GM23338 (cell line): Measurements from ENCODE around the gene SRCAP. TPM values are rescaled to one million over a fixed set of nuclear protein-coding genes. Genes with fewer than 3 reads are reported as not detected.

ENCODE experiments used
- ATAC-seq: fragments of 200-7000 bp; cut with Tn5 transposase; 3 replicates; pipeline ENCODE4 v1.9.1; 2020
- DNase-seq: peaks from one replicate; pipeline ENCODE4 v3.0.0-alpha.2; 2015; ENCODE audit warnings: low spot score
- H2AFZ ChIP-seq: fragments of 200-600 bp; sonication (generic); 2 replicates; pipeline ENCODE4 v1.8.0; 2016; ENCODE audit warnings: antibody characterized with exemption, mild to moderate bottlenecking, moderate library complexity
- H3F3A ChIP-seq: fragments of 200-600 bp; sonication (generic); replicated peaks from 2 replicates; pipeline ENCODE4 v1.8.0; 2017; ENCODE audit warnings: antibody characterized with exemption, mixed run types, low read depth
- H3K27ac ChIP-seq: fragments of 200-600 bp; sonication (generic); 2 replicates; pipeline ENCODE4 v1.6.1; 2016; ENCODE audit warnings: low read depth
- H3K27me3 ChIP-seq: fragments of 200-600 bp; sonication (generic); 2 replicates; pipeline ENCODE4 v1.8.0; 2016; ENCODE audit warnings: mild to moderate bottlenecking, mixed run types, moderate library complexity; ENCODE audit not compliant: insufficient read depth
- H3K36me3 ChIP-seq: fragments of 200-600 bp; sonication (generic); 2 replicates; pipeline ENCODE4 v1.8.0; 2016; ENCODE audit warnings: mild to moderate bottlenecking; ENCODE audit not compliant: insufficient read depth
- H3K4me1 ChIP-seq: fragments of 200-600 bp; sonication (generic); 2 replicates; pipeline ENCODE4 v1.8.0; 2016; ENCODE audit warnings: mild to moderate bottlenecking, moderate library complexity; ENCODE audit not compliant: insufficient read depth
- H3K4me2 ChIP-seq: fragments of 200-600 bp; sonication (generic); 2 replicates; pipeline ENCODE4 v1.7.1; 2017; ENCODE audit warnings: mixed run types
- H3K4me3 ChIP-seq: fragments of 200-600 bp; sonication (generic); 2 replicates; pipeline ENCODE4 v1.6.1; 2016; ENCODE audit warnings: mixed run types
- H3K79me2 ChIP-seq: fragments of 200-600 bp; sonication (generic); replicated peaks from 2 replicates; pipeline ENCODE4 v1.8.0; 2017; ENCODE audit warnings: mild to moderate bottlenecking; ENCODE audit not compliant: insufficient read depth
- H3K9me2 ChIP-seq: fragments of 200-600 bp; sonication (generic); 2 replicates; pipeline ENCODE4 v1.8.0; 2017; ENCODE audit not compliant: insufficient read depth
- H4K20me1 ChIP-seq: fragments of 200-600 bp; sonication (generic); replicated peaks from 2 replicates; pipeline ENCODE4 v1.8.0; 2017; ENCODE audit warnings: mild to moderate bottlenecking; ENCODE audit not compliant: insufficient read depth
- H3K27ac Mint-ChIP-seq: 2 replicates; pipeline ENCODE4 v1.8.0; 2020; ENCODE audit warnings: inconsistent platforms, mild to moderate bottlenecking, moderate library complexity, mixed read lengths
- H3K27me3 Mint-ChIP-seq: 3 replicates; pipeline ENCODE4 v1.8.0; 2022; ENCODE audit warnings: low read depth, mild to moderate bottlenecking, moderate library complexity, mixed read lengths, inconsistent platforms; ENCODE audit not compliant: insufficient read depth, poor library complexity
- H3K36me3 Mint-ChIP-seq: 3 replicates; pipeline ENCODE4 v1.8.0; 2021; ENCODE audit warnings: low read depth, mild to moderate bottlenecking, inconsistent platforms, moderate library complexity, mixed read lengths
- H3K4me1 Mint-ChIP-seq: 3 replicates; pipeline ENCODE4 v1.8.0; 2020; ENCODE audit warnings: mild to moderate bottlenecking, inconsistent platforms, mixed read lengths
- H3K4me3 Mint-ChIP-seq: 3 replicates; pipeline ENCODE4 v1.8.0; 2021; ENCODE audit warnings: moderate library complexity, mild to moderate bottlenecking, inconsistent platforms, mixed read lengths
- H3K9me3 Mint-ChIP-seq: 3 replicates; pipeline ENCODE4 v1.8.0; 2020; ENCODE audit warnings: moderate library complexity, mild to moderate bottlenecking, inconsistent platforms, mixed read lengths
- CREB1 ChIP-seq: fragments of 250-450 bp; sonication (Bioruptor Pico); IDR thresholded peaks from 2 replicates; pipeline ENCODE4 v1.5.0; 2020; ENCODE audit warnings: low read depth, mild to moderate bottlenecking, moderate library complexity
- CTCF ChIP-seq, 2 experiments: fragments of 200-600 bp in 1 of 2; sonication (generic) in 1 of 2; conservative IDR thresholded peaks; 2 replicates each; pipeline versions ENCODE4 v1.5.1 to v1.6.1; 2016 to 2017; ENCODE audit warnings: antibody characterized with exemption in 2 of 2, low read depth in 2 of 2, mild to moderate bottlenecking in 2 of 2, moderate library complexity in 1 of 2
- EZH2 ChIP-seq: fragments of 200-600 bp; sonication (generic); IDR thresholded peaks from one replicate; pipeline ENCODE4 v1.8.0; 2017; ENCODE audit warnings: antibody characterized with exemption, mild to moderate bottlenecking, low read depth; ENCODE audit not compliant: unreplicated experiment
- EZH2phosphoT487 ChIP-seq: fragments of 200-600 bp; sonication (generic); IDR thresholded peaks from one replicate; pipeline ENCODE4 v1.8.1; 2018; ENCODE audit warnings: antibody characterized with exemption; ENCODE audit not compliant: unreplicated experiment
- JUNB ChIP-seq: IDR thresholded peaks from one replicate; pipeline ENCODE4 v1.6.1; 2016; ENCODE audit warnings: antibody characterized with exemption; ENCODE audit not compliant: unreplicated experiment
- NANOG ChIP-seq: IDR thresholded peaks from 2 replicates; pipeline ENCODE4 v1.6.1; 2016; ENCODE audit warnings: antibody characterized with exemption, borderline replicate concordance
- POLR2AphosphoS5 ChIP-seq: IDR thresholded peaks from 2 replicates; pipeline ENCODE4 v1.6.1; 2016; ENCODE audit warnings: antibody characterized with exemption, low read depth
- REST ChIP-seq: IDR thresholded peaks from one replicate; pipeline ENCODE4 v1.6.1; 2018; ENCODE audit warnings: antibody characterized with exemption; ENCODE audit not compliant: unreplicated experiment
- ZNF331 ChIP-seq: fragments of 250-450 bp; sonication (Bioruptor Pico); IDR thresholded peaks from 2 replicates; pipeline ENCODE4 v1.5.0; 2020; ENCODE audit warnings: low read depth, mild to moderate bottlenecking, moderate library complexity
- ZNF462 ChIP-seq: fragments of 250-450 bp; sonication (Bioruptor Pico); IDR thresholded peaks from 2 replicates; pipeline ENCODE4 v1.5.0; 2020; ENCODE audit warnings: mild to moderate bottlenecking, moderate library complexity
- polyA plus RNA-seq: library from polyadenylated mRNA; unstranded; fragments of >200 nt; fragmentation: Nextera tagmentation; extraction: Ambion mirVana; gene quantifications from 2 replicates; pipeline ENCODE4 v1.2.1, GENCODE V29; 2016
- total RNA-seq: library from RNA; depleted of rRNA; stranded (reverse); fragments of >200 nt; shearing (Covaris generic); gene quantifications from 2 replicates; pipeline ENCODE4 v1.2.3, GENCODE V29; 2014

The SRCAP gene
- total and polyA plus RNA-seq, 2 experiments from 2014 or later, result 15.3 to 38.4 TPM

GRCh38 chr16:30649725-30650368, 49.1 kb upstream of the SRCAP start:
- peaks cover 15% of the 10 kb centered on the region for H3K27me3 ChIP-seq
- peak overlapping the region; percentile 38 for H3K4me3 ChIP-seq
- no peaks in the 10 kb centered on the region; the same call in 1 of the 2 replicates for H4K20me1 ChIP-seq
- DNase-seq (no peak), ATAC-seq (no peak)
- no peaks in the 10 kb centered on the region for H3K9me2 ChIP-seq
- H3K79me2 ChIP-seq, result no peaks in the 10 kb centered on the region
- peaks cover 4% of the 10 kb centered on the region; the same call in 1 of the 2 replicates for H3F3A ChIP-seq
- Mint-ChIP-seq H3K4me3 (peak overlapping the region; percentile 87), H3K27ac (peak overlapping the region; percentile 93), H3K4me1 (peaks cover 11% of the 10 kb centered on the region), H3K9me3 (no peaks in the 10 kb centered on the region), H3K36me3 (peaks cover 2% of the 10 kb centered on the region; the same call in 1 of the 3 replicates), H3K27me3 (peaks cover 34% of the 10 kb centered on the region)
- peak overlapping the region; percentile 72 for H3K27ac ChIP-seq
- peak overlapping the region; percentile 61; the same call in 1 of the 2 replicates for H2AFZ ChIP-seq
- no peaks in the 10 kb centered on the region for H3K4me1 ChIP-seq
- peak overlapping the region; percentile 58 for H3K4me2 ChIP-seq
- no peaks in the 10 kb centered on the region; the same call in 1 of the 2 replicates for H3K36me3 ChIP-seq
- no peak for TF ChIP-seq EZH2phosphoT487
- no peak for TF ChIP-seq ZNF331
- TF ChIP-seq EZH2, result no peak
- TF ChIP-seq REST, result no peak
- TF ChIP-seq JUNB, result no peak
- no peak for TF ChIP-seq NANOG
- TF ChIP-seq CTCF (conservative IDR thresholded peaks at IDR 0.05; ENCODE audit: low read depth in 2 of 2), result no peak
- TF ChIP-seq CREB1 (CRISPR knock-in tag), result no peak
- no peak for TF ChIP-seq POLR2AphosphoS5
- no peak for TF ChIP-seq ZNF462 (CRISPR knock-in tag)
